EL (cell line): Measurements from ENCODE around the gene HADHB.
A peak's percentile ranks its signal among the peaks of the same experiment; 100 is the strongest.
"Not testable (repeated sequence)": the region's sequence is repeated elsewhere in the genome, so short reads cannot be mapped to it uniquely, and the experiment has no call there.

Experiments used
- DNase-seq: peaks from one replicate; pipeline ENCODE4 v3.0.0-alpha.2; 2016

Gene HADHB

DNA sequence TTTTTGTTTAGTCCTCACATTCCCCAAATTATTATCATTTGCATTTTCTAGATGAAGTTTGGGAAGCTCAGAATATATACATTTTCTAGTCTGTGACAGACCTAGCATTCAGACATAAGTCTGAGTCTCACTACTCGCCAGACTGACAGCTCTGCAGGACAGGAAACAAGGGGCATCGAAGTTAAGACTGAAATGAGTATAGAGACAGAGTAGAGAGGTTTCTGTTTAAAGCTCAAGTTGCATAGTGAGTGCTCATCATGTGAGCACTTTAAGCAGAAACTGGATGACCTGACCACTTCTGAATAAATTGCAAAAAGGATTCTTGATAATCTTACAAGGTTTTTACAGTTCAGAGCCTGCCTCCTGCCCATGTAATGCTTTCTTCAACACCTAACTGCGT, 1.1 kb downstream of the HADHB start:
- peak; percentile 32 for DNase-seq

DNA sequence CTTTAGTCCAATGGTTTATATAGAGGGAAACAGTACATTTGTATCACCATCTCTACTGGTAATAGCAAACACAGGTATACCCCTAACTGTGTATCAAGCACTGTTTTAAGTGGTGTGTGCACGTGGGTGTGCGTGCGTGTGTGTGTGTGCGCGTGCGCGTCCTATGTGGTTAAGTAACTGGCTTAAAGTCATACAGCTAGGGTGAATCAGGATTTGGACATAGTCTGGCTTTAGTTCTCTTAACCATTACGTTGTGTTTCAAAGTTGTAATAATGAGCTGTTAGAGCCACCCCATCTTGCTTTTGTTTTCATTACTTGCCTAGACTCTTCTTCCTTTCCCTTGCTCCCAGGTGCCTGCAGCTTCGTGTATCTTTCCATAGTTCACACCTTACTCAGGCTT, 2.1 kb downstream of the HADHB start:
- DNase-seq = no peak

DNA sequence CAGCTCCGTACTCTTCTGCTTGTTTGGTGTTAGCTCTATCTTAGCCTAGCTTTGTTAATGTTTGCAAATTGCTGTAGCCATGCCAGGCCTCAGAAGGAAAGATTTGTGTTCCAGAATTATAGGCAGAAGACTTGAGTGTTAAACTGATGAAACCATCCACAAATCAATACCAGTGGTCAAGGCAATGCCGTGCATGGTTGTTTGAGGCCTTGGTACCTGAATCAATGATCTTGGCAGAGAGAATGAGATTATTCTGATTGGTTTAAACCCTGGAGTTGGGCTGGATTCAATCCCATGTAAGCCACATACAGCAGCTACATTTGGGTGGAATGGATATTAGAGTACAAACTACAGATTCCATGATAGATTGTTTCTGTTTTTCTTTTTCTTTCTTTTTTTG, 4.9 kb downstream of the HADHB start:
- no peak for DNase-seq

DNA sequence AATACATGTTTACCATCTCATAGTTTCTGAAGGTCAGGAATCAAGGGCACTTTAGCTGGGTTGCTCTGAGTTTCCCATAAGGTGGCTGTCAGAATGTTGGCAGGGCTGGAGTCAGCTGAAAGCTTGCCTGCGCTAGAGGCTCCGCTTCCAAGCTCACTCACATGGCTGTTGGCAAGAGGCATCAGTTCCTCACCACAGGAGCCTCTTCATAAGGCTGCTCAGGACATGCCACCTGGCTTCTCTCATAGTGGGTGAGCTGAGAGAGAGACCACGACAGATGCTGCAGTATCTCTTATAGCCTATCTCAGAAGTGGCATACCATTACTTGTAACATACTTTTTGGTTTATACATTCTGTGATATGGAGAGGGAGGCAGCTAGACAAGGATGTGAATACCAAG, 7.2 kb downstream of the HADHB start:
- DNase-seq = no peak

DNA sequence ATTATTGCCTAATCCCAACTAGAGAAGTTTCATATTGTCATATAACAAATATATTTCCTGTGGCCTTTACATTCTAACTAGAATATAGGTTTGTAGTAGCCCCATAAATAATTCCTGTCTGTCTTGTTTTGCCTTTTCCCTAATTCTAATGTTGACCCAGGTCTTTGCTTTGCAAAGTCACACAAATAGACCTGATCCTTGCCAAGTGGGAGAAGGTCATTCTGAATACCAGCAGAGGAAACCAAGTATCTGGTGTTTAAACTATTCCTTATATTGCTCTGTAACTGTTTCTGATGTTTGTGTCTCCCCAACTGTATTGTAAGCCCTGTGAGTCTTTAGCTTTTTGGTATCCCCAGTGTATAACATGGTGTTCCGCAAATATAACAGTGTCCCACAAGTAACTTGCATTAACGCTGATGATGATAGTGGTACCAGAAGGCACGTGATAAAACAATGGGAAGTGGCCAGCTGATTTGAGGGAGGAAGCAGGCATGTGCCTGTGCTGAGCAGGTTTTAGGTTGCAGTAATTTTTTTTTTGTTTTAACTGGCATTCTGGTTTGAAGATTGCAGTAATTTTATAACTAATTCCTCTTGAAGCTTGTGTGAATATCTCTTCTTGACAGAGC, 11.1 kb downstream of the HADHB start:
- no peak for DNase-seq

DNA sequence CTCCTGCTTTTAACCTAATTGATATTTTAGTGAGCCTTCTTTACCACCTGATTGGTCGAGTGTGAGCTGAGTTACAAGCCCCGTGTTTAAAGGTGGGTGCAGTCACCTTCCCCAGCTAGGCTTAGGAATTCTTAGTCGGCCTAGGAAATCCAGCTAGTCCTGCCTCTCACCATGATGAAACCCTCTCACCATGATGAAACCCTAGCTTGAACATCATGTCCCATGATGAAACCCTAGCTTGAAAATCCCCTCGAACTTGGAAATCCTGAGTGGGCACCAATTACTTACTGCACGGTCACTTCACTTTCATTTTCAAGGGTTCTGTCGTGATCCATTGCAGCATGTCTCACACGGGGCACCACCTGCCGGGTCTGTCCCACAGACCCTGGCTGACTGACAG, 14.1 kb downstream of the HADHB start:
- DNase-seq = not testable (repeated sequence)

DNA sequence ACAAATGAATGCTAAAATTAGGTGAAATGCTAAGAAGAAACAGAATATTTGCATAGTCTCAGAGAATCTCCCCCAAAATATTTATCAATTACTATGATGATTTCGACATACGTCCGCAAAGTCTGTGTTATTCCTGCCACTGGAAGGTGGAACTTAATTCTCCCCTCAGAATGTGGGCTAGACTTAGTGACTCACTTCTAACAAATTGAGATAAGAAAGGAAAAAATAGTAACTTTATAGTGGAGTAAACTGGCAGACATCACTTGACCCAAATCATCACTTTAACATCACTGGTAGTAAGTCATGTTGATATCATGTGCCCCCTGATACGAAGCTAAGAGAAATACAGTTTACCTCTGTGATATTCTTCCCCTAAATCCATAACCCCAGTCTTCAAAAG, 23.5 kb downstream of the HADHB start:
- no peak for DNase-seq

DNA sequence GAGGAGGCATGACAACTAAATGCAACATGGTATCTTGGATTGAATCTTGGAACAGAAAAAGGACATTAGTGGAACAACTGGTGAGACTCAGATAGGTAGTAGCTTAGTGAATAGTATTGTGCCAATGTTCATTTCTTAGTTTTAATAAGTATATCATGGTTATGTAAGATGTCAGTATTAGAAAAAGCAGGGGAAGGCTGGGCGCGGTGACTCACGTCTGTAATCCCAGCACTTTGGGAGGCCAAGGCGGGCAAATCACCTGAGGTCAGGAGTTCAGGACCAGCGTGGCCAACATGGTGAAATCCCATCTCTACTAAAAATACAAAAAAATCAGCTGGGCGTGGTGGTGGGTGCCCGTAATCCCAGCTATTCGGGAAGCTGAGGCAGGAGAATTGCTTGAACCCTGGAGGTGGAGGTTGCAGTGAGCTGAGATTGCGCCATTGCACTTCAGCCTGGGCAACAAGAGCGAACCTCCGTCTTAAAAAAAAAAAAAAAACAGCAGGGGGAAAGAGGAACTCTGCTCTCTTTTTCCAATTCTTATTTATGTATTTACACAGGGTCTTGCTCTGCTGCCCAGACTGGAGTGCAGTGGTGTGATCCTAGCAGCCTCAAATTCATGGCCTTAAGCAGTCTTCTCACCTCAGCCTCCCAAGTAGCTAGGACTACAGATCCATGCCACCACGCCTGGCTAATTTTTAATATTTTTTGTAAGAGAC, 24.1 kb downstream of the HADHB start:
- DNase-seq = not testable (repeated sequence)

DNA sequence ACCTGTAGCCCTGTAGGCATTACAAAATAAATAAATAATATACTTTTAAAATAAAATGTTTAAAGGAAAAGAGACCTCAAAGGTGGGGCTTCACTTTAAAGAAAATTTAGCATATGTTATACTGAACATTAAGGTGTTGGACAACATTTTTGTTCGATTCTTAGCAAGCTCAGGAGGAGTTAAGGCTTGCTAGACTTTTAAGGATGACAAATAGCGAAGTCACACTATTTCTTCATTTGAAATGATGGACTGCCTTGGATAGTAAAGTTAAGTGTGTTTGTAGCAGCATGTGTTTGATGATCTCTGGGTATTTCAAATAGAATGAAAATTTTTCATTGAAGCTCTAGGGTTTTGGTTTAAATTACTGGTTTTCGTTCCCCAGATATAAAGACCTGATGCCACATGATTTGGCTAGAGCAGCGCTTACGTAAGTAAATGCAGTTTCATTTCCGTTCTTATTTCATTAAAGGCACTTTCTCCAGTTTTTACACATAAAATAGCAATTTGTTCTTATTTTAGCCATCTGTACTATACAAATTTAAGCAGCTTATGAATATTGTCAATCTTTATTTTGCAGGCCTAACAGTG, 24.9 kb downstream of the HADHB start:
- no peak for DNase-seq

DNA sequence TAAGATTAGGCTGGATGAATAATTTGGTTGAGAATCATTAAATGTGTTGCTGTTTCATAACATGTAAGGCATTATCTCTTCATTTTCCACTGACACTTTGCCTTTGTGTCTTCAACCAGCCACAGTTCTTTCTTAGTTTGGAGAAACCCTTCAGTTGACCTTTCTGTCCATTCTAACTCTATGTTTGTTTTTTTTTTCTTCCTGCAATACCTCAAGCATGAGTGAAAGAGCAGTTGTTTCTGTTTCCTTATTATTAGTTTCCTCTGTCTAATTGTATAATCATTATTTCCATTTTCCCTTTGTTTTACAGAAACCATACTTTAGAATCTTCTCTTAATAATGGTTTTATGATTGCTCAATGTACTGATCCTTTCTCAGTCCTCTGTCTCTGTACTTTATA, 25.6 kb downstream of the HADHB start:
- no peak for DNase-seq

DNA sequence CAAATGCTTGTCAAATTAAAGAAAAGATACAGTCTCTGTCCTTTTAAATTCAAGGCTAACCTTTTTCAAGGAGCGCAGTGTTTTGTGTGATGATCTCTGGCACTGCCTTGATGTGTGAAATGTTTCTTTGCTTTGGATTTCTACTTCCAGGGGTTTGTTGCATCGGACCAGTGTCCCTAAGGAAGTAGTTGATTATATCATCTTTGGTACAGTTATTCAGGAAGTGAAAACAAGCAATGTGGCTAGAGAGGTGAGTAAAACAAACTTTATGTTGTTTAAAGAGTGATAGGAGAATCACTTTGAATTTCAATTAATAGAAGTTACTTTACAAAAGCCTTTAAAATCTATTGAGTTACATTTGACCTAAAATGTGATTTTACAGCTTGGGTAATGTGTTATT, 28.8 kb downstream of the HADHB start:
- peak; percentile 9 for DNase-seq

DNA sequence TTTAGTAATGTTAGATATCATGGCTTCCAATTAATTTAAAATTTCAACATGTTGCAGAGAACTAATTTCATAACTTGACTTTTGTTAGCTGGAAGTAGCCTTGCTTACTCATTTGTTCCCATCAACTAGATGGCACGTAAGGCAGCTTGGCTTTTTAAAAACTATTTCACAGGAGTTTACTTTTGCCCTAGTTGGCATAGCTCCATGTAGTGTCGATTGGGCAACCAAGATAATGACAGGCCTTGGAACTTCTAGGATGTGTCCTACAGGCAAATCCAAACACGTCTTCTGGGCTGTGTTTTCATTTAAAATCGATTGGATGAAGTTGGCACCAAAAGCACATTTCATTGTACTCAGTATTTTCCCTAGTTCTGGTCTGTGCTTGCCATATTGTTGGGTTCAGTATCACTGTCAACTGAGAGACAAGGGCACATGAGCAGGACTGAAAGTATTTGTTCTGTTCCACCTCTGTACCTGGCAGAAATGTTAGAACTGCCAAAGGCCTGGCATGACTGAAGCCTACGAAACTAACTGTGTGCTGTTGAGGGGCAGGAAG, 29.4 kb downstream of the HADHB start:
- peak; percentile 83 for DNase-seq

DNA sequence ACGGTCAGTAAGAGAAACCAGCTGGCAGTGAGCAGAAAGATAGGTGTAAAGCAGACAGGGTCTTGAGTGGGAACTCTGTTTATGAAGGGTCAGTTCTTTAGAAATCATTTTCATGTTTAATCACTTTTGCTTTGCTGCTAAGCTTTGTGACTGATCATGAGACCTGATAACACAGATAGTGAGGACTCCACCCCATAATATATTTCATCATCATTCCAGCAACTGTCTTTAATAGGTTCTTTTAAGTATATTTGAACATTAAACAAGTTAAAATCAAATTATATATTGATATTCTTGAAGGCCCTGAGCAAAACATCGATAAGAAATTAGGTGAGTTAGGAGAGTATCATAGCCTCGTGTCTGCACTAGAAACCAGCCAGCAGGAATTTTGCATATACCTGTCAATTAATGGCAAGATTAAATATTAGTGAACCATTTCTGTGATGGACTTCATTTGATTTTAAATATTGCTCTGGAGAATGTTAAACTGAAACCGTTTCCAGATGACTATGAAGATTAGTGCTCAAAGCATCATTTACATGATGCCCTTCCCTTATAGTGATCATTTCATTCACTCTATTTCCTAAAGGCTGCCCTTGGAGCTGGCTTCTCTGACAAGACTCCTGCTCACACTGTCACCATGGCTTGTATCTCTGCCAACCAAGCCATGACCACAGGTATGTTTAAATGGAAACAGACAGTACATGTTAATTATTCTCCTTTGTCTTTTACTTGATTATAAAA, 31.9 kb downstream of the HADHB start:
- no peak for DNase-seq

DNA sequence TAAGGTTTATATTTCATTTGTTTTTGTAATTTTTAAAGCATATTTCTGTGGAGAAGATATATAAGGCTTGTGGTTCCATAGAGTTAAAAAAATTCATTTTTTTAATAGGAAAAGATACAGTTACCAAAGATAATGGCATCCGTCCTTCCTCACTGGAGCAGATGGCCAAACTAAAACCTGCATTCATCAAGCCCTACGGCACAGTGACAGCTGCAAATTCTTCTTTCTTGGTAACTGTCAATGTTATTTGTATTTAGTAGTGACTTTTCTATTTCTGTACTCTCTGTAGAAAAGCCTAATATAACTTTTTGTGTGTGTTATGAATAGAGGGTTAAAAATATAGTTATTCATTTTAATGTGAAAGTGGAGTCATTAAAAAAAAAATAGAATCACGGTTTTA, 35.1 kb downstream of the HADHB start:
- no peak for DNase-seq

DNA sequence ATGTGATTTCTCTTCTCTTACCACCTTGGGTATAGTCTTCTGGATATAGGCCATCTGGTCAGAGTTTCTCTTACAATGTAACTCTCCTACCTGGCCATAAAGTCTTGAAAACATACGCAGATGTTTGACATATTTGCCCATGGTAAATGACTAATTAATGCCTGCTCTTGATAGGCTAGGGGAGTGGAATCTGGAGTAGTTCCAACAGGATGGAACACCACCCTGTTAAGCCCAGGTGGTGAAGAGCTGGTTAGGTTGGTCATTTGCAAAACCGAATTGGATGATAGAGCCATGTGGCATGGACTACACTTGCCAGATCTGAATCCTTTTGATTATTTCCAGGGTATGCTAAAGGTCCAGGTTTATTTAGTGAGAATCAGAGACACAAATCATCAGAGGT, 36.5 kb downstream of the HADHB start:
- no peak for DNase-seq

DNA sequence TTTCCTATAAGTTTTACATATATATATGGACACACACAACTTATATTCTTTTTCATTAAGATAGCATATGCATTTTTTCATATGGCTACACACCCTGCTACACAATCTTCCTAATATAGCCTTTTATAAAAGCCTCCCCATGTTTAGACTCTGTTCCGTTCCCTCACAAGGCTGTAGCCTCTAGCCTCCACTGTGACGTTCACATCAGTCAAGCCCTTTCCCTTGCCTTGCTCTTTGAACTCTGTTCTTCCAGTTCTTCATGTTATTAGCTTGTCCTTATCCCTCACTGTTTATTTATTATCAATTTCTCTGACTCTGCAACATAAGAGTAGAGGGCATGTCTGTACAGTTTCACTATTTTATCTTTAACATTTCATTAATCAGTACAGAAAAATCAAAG, 38.9 kb downstream of the HADHB start:
- no peak for DNase-seq

DNA sequence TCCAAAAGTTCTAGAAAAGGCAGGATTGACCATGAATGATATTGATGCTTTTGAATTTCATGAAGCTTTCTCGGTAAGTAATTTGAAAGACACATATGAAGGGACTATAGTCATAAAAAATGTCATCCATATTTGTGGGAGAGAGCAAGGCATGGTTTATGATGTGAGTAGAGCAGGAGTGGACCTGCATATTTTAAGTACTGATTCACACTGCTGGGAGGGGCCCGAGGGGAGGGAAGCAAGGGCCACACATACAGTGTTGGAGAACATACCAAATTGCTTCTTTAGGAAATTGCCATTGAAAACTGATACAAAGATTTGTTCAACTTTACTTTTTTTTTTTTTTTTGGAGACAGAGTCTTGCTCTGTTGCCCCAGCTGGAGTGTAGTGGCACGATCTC, 39.4 kb downstream of the HADHB start:
- peak; percentile 85 for DNase-seq

DNA sequence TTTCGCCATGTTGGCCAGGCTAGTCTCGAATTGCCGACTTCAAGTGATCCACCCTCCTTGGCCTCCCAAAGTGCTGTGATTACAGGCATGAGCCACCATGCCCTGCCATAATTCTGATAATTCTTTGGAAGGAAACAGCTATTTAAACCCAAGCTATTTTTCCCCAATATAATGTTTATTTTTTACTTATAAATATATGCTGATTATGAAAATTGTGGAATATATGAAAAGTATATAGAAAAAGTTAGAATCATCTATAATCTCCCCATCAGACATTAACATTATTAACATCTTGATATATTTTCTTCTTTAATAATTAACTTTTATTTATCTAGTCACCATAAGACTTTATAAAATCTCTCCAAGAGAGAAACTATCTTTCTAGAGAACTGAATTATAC, 41.2 kb downstream of the HADHB start:
- no peak for DNase-seq

DNA sequence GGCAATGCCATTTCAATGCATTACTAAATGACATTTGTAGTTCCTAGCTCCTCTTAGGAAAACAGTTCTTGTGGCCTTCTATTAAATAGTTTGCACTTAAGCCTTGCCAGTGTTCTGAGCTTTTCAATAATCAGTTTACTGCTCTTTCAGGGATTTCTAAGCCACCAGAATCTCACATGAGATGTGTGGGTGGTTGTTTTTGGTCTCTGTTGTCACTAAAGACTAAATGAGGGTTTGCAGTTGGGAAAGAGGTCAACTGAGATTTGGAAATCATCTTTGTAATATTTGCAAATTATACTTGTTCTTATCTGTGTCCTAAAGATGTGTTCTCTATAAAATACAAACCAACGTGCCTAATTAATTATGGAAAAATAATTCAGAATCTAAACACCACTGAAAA, 45.3 kb downstream of the HADHB start:
- no peak for DNase-seq

DNA sequence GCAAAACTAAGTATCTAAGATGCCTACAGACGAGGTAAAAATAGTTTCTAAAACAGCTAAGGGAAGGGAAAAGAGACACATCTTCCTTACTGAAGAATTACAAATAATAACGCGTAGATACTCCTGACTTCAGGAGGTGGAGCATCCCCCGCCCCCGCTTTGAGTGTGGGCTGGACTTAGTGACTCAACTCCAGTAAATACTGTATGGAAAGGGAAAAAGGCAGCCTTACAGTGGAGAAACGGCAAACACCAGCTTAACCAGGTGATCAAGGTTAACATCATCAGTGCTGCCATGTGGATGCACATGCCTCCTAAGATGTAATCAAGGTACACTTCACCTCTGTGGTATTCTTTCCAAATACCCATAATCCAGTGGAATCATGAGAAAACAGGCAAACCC, 47.9 kb downstream of the HADHB start:
- peak; percentile 19 for DNase-seq

DNA sequence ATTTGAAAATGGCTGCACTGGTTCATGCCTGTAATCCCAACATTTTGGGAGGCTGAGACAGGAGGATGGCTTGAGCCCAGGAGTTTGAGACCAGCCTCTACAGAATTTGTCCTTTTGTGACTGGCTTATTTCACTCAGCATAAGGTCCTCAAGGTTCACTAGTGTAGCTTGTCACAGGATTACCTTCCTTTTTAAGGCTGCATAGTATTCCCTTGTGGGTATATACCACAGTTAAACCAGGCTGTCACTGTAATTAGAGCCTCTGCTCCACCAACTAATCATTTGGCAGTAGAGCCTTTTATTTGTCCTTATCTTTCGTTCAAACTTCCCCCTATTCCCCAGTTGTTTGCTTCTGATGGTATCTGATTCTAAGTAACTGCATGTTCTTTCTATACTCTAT, 50.8 kb downstream of the HADHB start:
- DNase-seq = no peak

DNA sequence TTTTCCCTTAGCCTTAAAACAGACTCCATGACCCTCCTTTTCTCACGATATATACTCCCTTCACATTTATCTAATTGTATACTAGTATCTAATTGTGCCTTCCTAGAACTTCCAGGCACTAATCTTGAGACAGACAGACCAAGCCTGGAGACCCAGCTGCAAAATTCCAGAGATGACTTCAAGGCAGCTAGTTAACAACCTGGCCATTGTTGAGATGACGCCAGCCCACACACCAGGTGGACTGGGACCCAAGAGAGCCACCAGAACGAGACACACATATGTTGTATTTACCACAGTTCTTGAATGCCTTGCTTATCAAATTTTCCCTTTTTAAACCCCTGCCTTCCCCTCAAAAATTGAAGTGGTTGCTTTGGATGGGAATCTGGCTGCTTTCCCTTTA, 52.3 kb downstream of the HADHB start:
- no peak for DNase-seq

DNA sequence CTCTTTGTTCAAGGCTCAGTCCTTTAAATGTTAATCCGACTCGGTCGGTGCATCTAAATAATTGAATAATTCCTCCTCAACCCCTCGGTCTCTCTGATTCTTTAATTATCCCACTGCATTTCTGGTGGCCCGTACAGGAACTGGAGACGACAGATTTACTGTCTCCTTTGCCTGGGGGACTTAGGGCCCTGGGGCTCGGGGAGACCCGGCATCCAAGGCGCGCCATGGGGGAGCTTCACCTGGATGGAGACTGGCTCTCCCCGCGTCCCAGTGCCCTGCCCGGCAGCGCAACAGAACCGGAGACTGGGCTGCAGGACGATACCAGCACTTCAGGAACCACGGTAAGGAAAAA, 53.5 kb downstream of the HADHB start:
- DNase-seq = no peak
